HG03060 (cell line): ENCODE measurements around the gene STUB1.

Source experiments
- ATAC-seq: cut with Tn5 transposase; IDR thresholded peaks from one replicate; pipeline ENCODE4 v1.9.1; 2021; ENCODE audit warnings: low read depth, moderate number of reproducible peaks; ENCODE audit not compliant: unreplicated experiment

The STUB1 gene

GRCh38 chr16:679814-680624 is at the start of gene STUB1:
STUB1 (plus strand) TSS chr16:680410; CDS start chr16:680526, 116 bp downstream.
- ATAC-seq, result no peak

- no peak for ATAC-seq
These were observed 49.3 kb upstream of the STUB1 start, which contains the start of gene WFIKKN1 for GRCh38 chr16:630815-631405. WFIKKN1 (plus strand) TSS chr16:630985; CDS start chr16:631254, 269 bp downstream.

DNA sequence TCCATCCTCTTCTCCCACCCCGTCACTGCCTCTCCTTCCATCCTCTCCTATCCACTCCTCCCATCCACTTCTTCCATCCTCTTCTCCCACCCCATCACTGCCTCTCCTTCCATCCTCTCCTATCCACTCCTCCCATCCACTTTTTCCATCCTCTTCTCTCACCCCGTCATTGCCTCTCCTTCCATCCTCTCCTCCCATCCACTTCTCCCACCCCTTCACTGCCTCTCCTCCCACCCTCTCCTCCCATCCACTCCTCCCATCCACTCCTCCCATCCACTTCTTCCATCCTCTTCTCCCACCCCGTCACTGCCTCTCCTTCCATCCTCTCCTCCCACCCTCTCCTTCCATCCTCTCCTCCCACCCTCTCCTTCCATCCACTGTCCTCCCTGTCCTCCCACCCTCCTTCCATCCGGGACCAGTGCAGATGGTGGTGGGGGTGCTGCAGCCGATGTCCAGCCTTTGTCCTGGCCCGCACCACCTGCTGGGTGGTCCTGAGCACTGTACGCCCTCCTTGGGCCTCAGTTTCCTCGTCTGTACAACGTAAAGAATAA is 48.3 kb upstream of the STUB1 start:
- no peak for ATAC-seq

DNA sequence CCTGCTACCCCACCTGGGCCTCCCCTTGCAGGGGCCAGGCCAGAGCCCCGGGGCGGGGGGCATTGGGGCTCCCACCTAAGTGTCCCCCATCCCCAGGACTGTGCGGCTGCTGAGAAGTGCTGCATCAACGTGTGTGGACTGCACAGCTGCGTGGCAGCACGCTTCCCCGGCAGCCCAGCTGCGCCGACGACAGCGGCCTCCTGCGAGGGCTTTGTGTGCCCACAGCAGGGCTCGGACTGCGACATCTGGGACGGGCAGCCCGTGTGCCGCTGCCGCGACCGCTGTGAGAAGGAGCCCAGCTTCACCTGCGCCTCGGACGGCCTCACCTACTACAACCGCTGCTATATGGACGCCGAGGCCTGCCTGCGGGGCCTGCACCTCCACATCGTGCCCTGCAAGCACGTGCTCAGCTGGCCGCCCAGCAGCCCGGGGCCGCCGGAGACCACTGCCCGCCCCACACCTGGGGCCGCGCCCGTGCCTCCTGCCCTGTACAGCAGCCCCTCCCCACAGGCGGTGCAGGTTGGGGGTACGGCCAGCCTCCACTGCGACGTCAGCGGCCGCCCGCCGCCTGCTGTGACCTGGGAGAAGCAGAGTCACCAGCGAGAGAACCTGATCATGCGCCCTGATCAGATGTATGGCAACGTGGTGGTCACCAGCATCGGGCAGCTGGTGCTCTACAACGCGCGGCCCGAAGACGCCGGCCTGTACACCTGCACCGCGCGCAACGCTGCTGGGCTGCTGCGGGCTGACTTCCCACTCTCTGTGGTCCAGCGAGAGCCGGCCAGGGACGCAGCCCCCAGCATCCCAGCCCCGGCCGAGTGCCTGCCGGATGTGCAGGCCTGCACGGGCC is 47.5 kb upstream of the STUB1 start:
- no peak for ATAC-seq

GRCh38 chr16:633336-634050 is 46.7 kb upstream of the STUB1 start:
- no peak for ATAC-seq

DNA sequence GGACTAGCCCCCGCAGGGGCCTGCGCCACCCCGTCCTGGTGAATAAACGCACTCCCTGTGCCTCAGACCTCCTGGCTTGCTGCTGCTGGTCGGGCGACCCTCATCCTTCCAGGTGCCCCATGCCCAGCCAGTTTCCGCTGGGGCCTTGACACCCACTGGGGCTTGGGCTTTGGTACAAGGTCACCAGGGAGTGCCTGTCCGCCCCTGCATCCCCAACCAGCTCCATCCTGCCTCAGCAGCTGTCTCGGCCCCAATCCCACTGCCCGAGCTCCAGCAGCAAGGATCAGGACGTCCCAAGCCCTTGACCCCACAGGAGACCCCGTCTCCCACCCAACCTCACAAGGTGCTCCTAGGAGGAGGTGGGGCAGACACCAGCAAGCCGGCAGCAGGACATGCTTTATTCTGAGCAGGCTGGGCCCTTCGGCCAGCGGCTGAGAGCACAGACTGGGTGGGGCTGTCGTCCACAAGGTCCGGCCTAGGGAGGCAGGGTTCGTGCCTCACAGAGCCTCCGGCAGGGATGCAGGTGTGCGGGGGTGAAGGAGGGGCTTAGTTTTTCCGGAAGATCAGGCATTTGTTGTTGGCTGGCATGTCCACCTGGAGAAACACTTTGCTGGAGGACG is 46.0 kb upstream of the STUB1 start:
- no peak for ATAC-seq

GRCh38 chr16:634996-635395 is 45.2 kb upstream of the STUB1 start:
- no peak for ATAC-seq

DNA sequence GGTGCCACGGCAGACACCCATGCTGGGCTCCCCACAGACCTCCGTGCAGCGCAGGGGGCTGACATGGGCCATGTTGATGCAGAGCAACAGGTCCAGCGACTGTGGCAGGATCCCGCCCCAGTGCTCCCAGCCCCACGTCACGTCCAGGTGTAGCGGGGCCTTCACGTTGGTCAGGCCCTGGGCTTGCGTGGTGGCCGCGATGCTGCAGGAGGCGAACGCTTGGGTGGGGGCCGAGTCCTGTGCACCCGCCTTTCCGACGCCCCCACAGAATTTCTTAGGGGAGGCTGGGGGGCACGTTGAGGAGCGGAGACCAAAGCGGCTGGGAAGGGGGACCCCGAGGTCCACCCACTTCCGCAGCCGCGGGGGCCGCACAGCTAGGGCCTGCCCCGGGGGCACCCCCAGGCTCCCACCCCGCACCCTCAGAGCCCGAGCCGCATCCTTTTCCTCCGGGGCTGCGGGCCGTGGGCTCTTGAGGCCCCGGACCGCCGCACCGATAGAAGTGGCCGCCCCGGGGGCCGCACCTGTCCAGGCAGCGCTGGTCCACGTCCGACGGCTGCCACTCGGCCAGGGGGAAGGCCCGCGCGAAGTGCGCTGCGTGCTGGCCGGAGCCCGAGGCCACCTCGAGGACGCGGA is 44.5 kb upstream of the STUB1 start:
- no peak for ATAC-seq

GRCh38 chr16:636206-637080 is 43.8 kb upstream of the STUB1 start, which contains the start of gene METTL26:
METTL26 (minus strand) TSS chr16:636305; CDS start chr16:636290, 15 bp downstream.
- peak; percentile 53 for ATAC-seq

- ATAC-seq, result no peak
These were observed 42.9 kb upstream of the STUB1 start for GRCh38 chr16:637081-638018.

- no peak for ATAC-seq
These were observed 42.1 kb upstream of the STUB1 start for GRCh38 chr16:638034-638543.

- no peak for ATAC-seq
These were observed 41.4 kb upstream of the STUB1 start for GRCh38 chr16:638836-639235.

DNA sequence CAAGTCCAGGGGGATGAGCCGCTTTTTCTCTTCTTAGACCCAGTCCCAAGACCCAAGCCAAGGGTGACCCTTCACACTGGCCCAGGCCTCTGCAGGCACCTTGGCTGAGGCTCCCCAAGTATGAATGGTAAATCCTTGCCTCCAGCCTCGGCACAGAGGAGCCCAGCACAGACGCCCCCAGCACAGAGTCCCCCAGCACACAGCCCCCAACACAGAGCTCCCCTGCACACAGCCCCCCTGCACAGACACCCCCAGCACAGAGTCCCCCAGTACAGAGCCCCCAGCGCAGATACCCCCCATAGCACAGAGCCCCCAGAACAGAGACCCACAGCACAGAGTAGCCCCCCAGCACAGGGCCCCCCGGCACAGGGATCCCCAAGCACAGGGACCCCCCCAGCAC is 39.6 kb upstream of the STUB1 start:
- ATAC-seq, result no peak

GRCh38 chr16:641326-642188 is 38.7 kb upstream of the STUB1 start, which contains the start of gene MCRIP2:
MCRIP2 (plus strand) TSS chr16:641828; CDS start chr16:641992, 164 bp downstream.
- ATAC-seq, result no peak

GRCh38 chr16:642189-643049 is 37.8 kb upstream of the STUB1 start:
- ATAC-seq, result no peak
